HG02610 (cell line): ENCODE results near the gene GPR37L1.

Experiments
- ATAC-seq: cut with Tn5 transposase; IDR thresholded peaks from one replicate; pipeline ENCODE4 v1.9.1; 2021; ENCODE audit warnings: mild to moderate bottlenecking, moderate library complexity; ENCODE audit not compliant: unreplicated experiment

The GPR37L1 gene

GRCh38 chr1:202154148-202154765, 31.5 kb downstream of the GPR37L1 start:
- ATAC-seq = no peak

- no peak for ATAC-seq
Observed at GRCh38 chr1:202154766-202155477, 32.2 kb downstream of the GPR37L1 start.

- no peak for ATAC-seq
Observed at GRCh38 chr1:202155478-202156021, 32.8 kb downstream of the GPR37L1 start.

GRCh38 chr1:202156590-202156989, 33.9 kb downstream of the GPR37L1 start:
- no peak for ATAC-seq

- no peak for ATAC-seq
Observed at GRCh38 chr1:202157945-202158344, 35.2 kb downstream of the GPR37L1 start.

- ATAC-seq = no peak
Observed at GRCh38 chr1:202158810-202159533, 36.3 kb downstream of the GPR37L1 start.

GRCh38 chr1:202159534-202160371, 37.0 kb downstream of the GPR37L1 start:
- no peak for ATAC-seq

- ATAC-seq = peak; percentile 44
Observed at GRCh38 chr1:202160377-202160940, 37.7 kb downstream of the GPR37L1 start, which contains the start of gene PTPN7. Gene PTPN7 (minus strand): TSS chr1:202160602. CDS start chr1:202159402, 1,200 bp downstream.

- ATAC-seq = no peak
Observed at GRCh38 chr1:202161151-202162046, 38.7 kb downstream of the GPR37L1 start.

- no peak for ATAC-seq
Observed at GRCh38 chr1:202162047-202162417, 39.3 kb downstream of the GPR37L1 start.

GRCh38 chr1:202162418-202163280, 39.9 kb downstream of the GPR37L1 start:
- ATAC-seq = no peak

- ATAC-seq = no peak
Observed at GRCh38 chr1:202163281-202164270, 40.9 kb downstream of the GPR37L1 start.

- peak; percentile 62 for ATAC-seq
Observed at GRCh38 chr1:202164271-202165037, 41.7 kb downstream of the GPR37L1 start.

GRCh38 chr1:202165267-202165941, 42.7 kb downstream of the GPR37L1 start:
- no peak for ATAC-seq

- no peak for ATAC-seq
Observed at GRCh38 chr1:202165942-202166843, 43.5 kb downstream of the GPR37L1 start.
